ENCODE measurements around the gene ZDHHC22.
A peak's percentile ranks its signal among the peaks of the same experiment; 100 is the strongest.

ZDHHC22 gene

GRCh38 chr14:77099425-77100167 is 42.0 kb downstream of the ZDHHC22 start:
- Histone ChIP-seq H3K9me3 (ENCODE audit: low read length) (no peaks in the 10 kb centered on the region), H3K27ac (ENCODE audit: low read depth, low read length, poor library complexity, severe bottlenecking) (peak overlapping the region; percentile 81), H3K4me2 (ENCODE audit: low read length) (peak overlapping the region; percentile 93), H3K4me3 (ENCODE audit: low read depth, low read length, poor library complexity, severe bottlenecking) (peak overlapping the region; percentile 77), H3K4me1 (ENCODE audit: insufficient read depth, low read length, severe bottlenecking) (peaks cover 58% of the 10 kb centered on the region), H3K9me2 (ENCODE audit: low read depth, low read length) (no peaks in the 10 kb centered on the region), H2AFZ (ENCODE audit: low read length) (no peak overlapping the region), H3K9ac (ENCODE audit: low read length) (peak overlapping the region; percentile 85), H4K20me1 (ENCODE audit: insufficient read depth, low read length) (no peaks in the 10 kb centered on the region), H3K27me3 (ENCODE audit: insufficient read depth, low read length) (no peaks in the 10 kb centered on the region), H3F3A (ENCODE audit: insufficient read depth, low read length) (0 out of 2 replicates have a peak, but pooled peaks cover 5% of the 10 kb centered on the region), H3K36me3 (ENCODE audit: insufficient read depth, low read length) (peaks cover 14% of the 10 kb centered on the region; the same call in 1 of the 2 replicates), H3K79me2 (ENCODE audit: insufficient read depth, low read length) (peaks cover 12% of the 10 kb centered on the region)
- TF ChIP-seq EZH2 (IDR thresholded peaks at IDR 0.05; ENCODE audit: borderline replicate concordance, low read length) = no peak
- no peak for TF ChIP-seq CTCF (IDR thresholded peaks at IDR 0.05; ENCODE audit: low read length)

- H4K20me1 ChIP-seq (ENCODE audit: insufficient read depth, low read length) = no peaks in the 10 kb centered on the region
- H3K36me3 ChIP-seq (ENCODE audit: insufficient read depth, low read length) = peaks cover 11% of the 10 kb centered on the region; the same call in 1 of the 2 replicates
- peak overlapping the region; percentile 77 for H3K4me3 ChIP-seq (ENCODE audit: low read depth, low read length, poor library complexity, severe bottlenecking)
- peak overlapping the region; percentile 85 for H3K9ac ChIP-seq (ENCODE audit: low read length)
- H3K27me3 ChIP-seq (ENCODE audit: insufficient read depth, low read length) = no peaks in the 10 kb centered on the region
- no peak for TF ChIP-seq EZH2 (IDR thresholded peaks at IDR 0.05; ENCODE audit: borderline replicate concordance, low read length)
- no peak for TF ChIP-seq CTCF (IDR thresholded peaks at IDR 0.05; ENCODE audit: low read length)
- H3K9me3 ChIP-seq (ENCODE audit: low read length) = no peaks in the 10 kb centered on the region
- H3K4me2 ChIP-seq (ENCODE audit: low read length) = peak overlapping the region; percentile 93
- H3K4me1 ChIP-seq (ENCODE audit: insufficient read depth, low read length, severe bottlenecking) = peaks cover 58% of the 10 kb centered on the region
- H3K27ac ChIP-seq (ENCODE audit: low read depth, low read length, poor library complexity, severe bottlenecking) = peak overlapping the region; percentile 81
- H3K79me2 ChIP-seq (ENCODE audit: insufficient read depth, low read length) = peaks cover 12% of the 10 kb centered on the region
- no peaks in the 10 kb centered on the region for H3K9me2 ChIP-seq (ENCODE audit: low read depth, low read length)
- no peak overlapping the region for H2AFZ ChIP-seq (ENCODE audit: low read length)
- 0 out of 2 replicates have a peak, but pooled peaks cover 5% of the 10 kb centered on the region for H3F3A ChIP-seq (ENCODE audit: insufficient read depth, low read length)
These were observed 42.9 kb downstream of the ZDHHC22 start for GRCh38 chr14:77098529-77099353.

GRCh38 chr14:77097700-77098528 is 43.7 kb downstream of the ZDHHC22 start, which contains the start of gene CIPC:
Gene CIPC (plus strand): TSS chr14:77098258. CDS start chr14:77105709, 7,451 bp downstream.
- H3K27me3 ChIP-seq (ENCODE audit: insufficient read depth, low read length) = no peaks in the 10 kb centered on the region
- H3K36me3 ChIP-seq (ENCODE audit: insufficient read depth, low read length) = peaks cover 5% of the 10 kb centered on the region; the same call in 1 of the 2 replicates
- no peaks in the 10 kb centered on the region for H4K20me1 ChIP-seq (ENCODE audit: insufficient read depth, low read length)
- no peak for TF ChIP-seq EZH2 (IDR thresholded peaks at IDR 0.05; ENCODE audit: borderline replicate concordance, low read length)
- no peak for TF ChIP-seq CTCF (IDR thresholded peaks at IDR 0.05; ENCODE audit: low read length)
- peak within 1 kb of the TSS; percentile 93 for H3K4me2 ChIP-seq (ENCODE audit: low read length)
- H3K79me2 ChIP-seq (ENCODE audit: insufficient read depth, low read length) = peaks cover 12% of the 10 kb centered on the region
- no peak within 1 kb of the TSS for H2AFZ ChIP-seq (ENCODE audit: low read length)
- 0 out of 2 replicates have a peak, but pooled peaks cover 5% of the 10 kb centered on the region for H3F3A ChIP-seq (ENCODE audit: insufficient read depth, low read length)
- H3K9ac ChIP-seq (ENCODE audit: low read length) = peak within 1 kb of the TSS; percentile 85
- H3K27ac ChIP-seq (ENCODE audit: low read depth, low read length, poor library complexity, severe bottlenecking) = peak within 1 kb of the TSS; percentile 81
- H3K9me2 ChIP-seq (ENCODE audit: low read depth, low read length) = no peaks in the 10 kb centered on the region
- H3K4me3 ChIP-seq (ENCODE audit: low read depth, low read length, poor library complexity, severe bottlenecking) = peak within 1 kb of the TSS; percentile 77
- no peaks in the 10 kb centered on the region for H3K9me3 ChIP-seq (ENCODE audit: low read length)
- H3K4me1 ChIP-seq (ENCODE audit: insufficient read depth, low read length, severe bottlenecking) = peaks cover 52% of the 10 kb centered on the region

Data from OCI-LY1 (cell line).